ENCODE data around the gene TNFRSF1A. TPM values are rescaled to one million over a fixed set of nuclear protein-coding genes. Genes with fewer than 3 reads are reported as not detected.
"Not testable (repeated sequence)": the region's sequence is repeated elsewhere in the genome, so short reads cannot be mapped to it uniquely, and the experiment has no call there.

The TNFRSF1A gene
- total and polyA plus RNA-seq, 12 donors, result 46.4 to 386 (median 224) TPM

DNA sequence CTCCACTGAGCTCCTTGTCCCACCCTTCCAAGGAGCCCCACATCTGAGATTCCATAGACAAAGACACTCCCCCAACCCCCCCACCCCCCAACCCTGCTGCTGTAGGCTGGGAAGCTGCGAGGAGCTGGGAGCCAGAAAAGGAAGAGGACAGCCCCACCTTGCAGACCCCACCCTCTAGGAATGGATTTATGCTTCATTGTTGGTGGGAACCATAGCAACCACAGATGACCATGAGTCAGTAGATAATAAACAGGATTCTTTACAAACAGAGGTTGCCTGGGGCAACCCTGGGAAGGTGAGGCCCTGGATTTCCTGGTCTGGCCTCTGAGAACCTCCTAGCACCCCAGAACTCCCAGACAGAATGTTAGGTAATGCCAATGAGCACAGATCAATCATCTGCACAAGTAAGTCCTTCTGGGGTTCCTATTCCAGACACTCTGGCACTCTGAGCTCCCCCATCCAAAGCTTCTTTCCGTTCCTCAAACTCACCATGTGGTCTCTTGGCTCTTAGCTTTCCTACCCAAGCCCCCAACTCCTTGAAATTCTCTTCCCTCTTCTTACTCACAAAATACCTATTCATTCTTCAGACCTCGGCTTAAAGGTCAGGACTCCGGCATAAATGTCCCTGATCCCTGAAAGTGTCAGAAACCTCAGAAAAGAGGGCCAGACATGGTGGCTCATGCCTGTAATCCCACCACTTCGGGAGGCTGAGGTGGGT lies 46.6 kb downstream of the TNFRSF1A start:
- Histone ChIP-seq H3K36me3 (replicated peaks in 1 of 2) (no peaks in the 10 kb centered on the region), H3K4me1 (replicated peaks in 1 of 2) (peaks cover 18 to 27% of the 10 kb centered on the region in 2 donors), H3K9me3 (replicated peaks in 1 of 3) (no peaks in the 10 kb centered on the region), H3K4me3 (no peak overlapping the region), H3K27ac (peak overlapping the region; percentile 72 to 85 (median 81)), H3K27me3 (no peaks in the 10 kb centered on the region)
- DNase-seq, result peak in 6 of 7 donors; percentile 53 to 79 (median 58)
- WGBS, 4 donors, result 56 to 64% (median 59%) methylated on average over 4 to 5 of the region's 5 CpGs
- intact Hi-C loops (cut with DNase I), result no loop called here
- TF ChIP-seq, protein P1, sequence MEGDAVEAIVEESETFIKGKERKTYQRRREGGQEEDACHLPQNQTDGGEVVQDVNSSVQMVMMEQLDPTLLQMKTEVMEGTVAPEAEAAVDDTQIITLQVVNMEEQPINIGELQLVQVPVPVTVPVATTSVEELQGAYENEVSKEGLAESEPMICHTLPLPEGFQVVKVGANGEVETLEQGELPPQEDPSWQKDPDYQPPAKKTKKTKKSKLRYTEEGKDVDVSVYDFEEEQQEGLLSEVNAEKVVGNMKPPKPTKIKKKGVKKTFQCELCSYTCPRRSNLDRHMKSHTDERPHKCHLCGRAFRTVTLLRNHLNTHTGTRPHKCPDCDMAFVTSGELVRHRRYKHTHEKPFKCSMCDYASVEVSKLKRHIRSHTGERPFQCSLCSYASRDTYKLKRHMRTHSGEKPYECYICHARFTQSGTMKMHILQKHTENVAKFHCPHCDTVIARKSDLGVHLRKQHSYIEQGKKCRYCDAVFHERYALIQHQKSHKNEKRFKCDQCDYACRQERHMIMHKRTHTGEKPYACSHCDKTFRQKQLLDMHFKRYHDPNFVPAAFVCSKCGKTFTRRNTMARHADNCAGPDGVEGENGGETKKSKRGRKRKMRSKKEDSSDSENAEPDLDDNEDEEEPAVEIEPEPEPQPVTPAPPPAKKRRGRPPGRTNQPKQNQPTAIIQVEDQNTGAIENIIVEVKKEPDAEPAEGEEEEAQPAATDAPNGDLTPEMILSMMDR (IDR thresholded peaks at IDR 0.05), result no peak
- TF ChIP-seq POLR2A (IDR thresholded peaks at IDR 0.05), result no peak

DNA sequence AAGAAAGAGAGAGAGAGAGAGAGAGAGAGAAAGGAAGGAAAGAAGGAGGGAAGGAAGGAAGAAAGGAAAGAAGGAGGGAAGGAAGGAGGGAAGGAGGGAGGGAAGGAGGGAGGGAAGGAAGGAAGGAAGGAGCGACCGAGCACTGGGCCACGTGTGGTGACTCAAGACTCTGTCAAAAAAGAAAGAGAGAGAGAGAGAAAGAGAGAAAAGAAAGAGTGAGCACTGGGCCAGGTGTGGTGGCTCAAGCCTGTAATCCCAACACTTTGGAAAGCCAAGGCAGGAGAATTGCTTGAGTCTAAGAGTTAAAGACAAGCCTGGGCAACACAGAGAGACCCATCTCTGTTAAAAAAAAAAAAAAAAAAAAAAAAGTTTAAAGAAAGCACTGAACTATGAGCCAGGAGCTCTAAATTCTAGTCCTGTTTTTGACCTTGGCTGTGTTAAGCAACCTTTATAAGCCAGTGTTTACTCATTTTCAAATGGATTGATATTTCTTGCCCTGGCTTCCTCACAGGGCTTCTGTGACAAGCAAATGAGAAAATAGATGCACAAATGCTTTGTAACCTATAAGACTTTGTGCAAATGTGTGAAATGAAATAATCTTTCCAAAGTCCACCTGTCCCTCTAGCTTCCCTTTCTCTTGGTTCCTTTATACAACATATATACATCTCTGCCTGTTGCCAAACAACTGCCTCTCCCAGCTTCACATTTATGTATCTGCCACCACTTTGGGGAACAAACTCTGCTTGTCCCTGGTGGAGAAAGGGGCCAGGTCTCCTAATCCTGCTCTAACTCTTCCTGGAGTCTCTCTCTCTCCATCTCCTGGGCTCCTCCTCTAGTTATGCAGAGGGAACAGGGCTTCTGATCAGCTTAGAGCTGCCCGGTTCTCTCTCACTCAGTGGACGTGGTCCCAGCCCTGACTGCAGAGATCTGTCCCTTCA lies 47.5 kb downstream of the TNFRSF1A start:
- peak in 1 of 7 donors; percentile 20 for DNase-seq
- H3K9me3 ChIP-seq (replicated peaks in 1 of 3), result no peaks in the 10 kb centered on the region
- no peaks in the 10 kb centered on the region for H3K27me3 ChIP-seq
- no peaks in the 10 kb centered on the region for H3K36me3 ChIP-seq (replicated peaks in 1 of 2)
- H3K4me3 ChIP-seq, result no peak overlapping the region
- H3K4me1 ChIP-seq (replicated peaks in 1 of 2), result peaks cover 18 to 27% of the 10 kb centered on the region in 2 donors
- WGBS, 4 donors, result 24 to 53% (median 36%) methylated on average over 3 to 5 of the region's 5 CpGs
- intact Hi-C loops (cut with DNase I), result no loop called here
- H3K27ac ChIP-seq, result peak overlapping the region; percentile 72 to 85 (median 81)
- no peak for TF ChIP-seq POLR2A (IDR thresholded peaks at IDR 0.05)
- TF ChIP-seq, protein P1 (IDR thresholded peaks at IDR 0.05), result no peak

DNA sequence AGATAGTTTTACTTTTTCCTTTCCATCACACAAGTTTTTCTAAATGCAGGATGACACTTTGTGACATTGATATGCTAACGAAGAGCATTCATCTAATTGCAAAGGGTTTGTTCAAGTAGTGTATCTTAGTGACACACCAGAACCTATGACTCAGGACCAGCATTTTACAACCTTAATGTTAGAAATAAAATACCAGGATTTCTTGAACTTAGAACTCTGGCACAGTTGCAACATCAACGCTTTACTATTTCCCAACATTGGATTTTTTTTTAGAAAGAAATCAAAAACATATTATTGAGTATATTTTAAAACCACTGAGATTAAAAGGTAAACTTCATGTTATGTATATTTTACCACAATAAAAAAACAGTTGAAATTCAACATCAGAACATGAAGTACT lies 49.3 kb downstream of the TNFRSF1A start:
- peaks cover 18 to 27% of the 10 kb centered on the region in 2 donors for H3K4me1 ChIP-seq (replicated peaks in 1 of 2)
- intact Hi-C loops (cut with DNase I), result no loop called here
- H3K36me3 ChIP-seq (replicated peaks in 1 of 2), result no peaks in the 10 kb centered on the region
- 33 to 48% (median 39%) methylated on average over 2 of the region's 2 CpGs for WGBS, 4 donors
- DNase-seq, result no peak
- no peak overlapping the region for H3K4me3 ChIP-seq
- H3K27ac ChIP-seq, result peak overlapping the region; percentile 22 to 81 (median 42)
- no peaks in the 10 kb centered on the region for H3K9me3 ChIP-seq (replicated peaks in 1 of 3)
- TF ChIP-seq POLR2A (IDR thresholded peaks at IDR 0.05), result no peak
- TF ChIP-seq, protein P1 (IDR thresholded peaks at IDR 0.05), result no peak
- no peaks in the 10 kb centered on the region for H3K27me3 ChIP-seq

DNA sequence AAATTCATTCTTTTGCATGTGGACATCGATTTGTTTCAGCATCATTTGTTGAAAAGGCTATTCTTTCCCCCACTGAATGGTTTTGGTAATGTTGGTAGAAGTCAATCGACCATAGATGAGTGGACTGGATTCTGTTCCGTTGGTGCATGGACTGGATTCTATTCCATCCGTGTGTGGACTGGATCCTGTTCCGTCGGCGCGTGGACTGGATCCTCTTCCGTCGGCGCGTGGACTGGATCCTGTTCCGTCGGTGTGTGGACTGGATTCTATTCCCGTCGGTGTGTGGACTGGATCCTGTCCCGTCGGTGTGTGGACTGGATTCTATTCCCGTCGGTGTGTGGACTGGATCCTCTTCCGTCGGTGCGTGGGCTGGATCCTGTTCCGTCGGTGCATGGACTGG lies 52.0 kb downstream of the TNFRSF1A start:
- WGBS, 4 donors, result 94 to 97% (median 96%) methylated on average over 14 to 18 of the region's 25 CpGs
- peaks cover 15 to 29% of the 10 kb centered on the region in 2 donors for H3K4me1 ChIP-seq (replicated peaks in 1 of 2)
- H3K9me3 ChIP-seq (replicated peaks in 1 of 3); H3K4me3 ChIP-seq; H3K36me3 ChIP-seq (replicated peaks in 1 of 2); H3K27ac ChIP-seq; intact Hi-C loops (cut with DNase I); DNase-seq; H3K27me3 ChIP-seq: not testable (repeated sequence)

DNA sequence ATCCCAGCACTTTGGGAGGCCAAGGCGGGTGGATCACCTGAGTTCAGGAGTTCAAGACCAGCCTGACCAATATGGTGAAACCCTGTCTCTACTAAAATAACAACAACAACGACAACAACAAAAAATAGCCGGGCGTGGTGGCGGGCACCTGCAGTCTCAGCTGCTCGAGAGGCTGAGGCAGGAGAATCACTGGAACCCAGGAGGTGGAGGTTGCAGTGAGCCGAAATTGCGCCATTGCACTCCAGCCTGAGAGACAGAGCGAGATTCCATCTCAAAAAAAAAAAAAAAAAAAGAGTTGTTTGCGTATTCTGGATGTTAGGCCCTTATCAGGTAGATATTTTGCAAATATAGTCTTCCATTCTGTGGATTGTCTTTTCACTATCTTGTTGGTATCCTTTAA lies 52.8 kb downstream of the TNFRSF1A start:
- H3K4me3 ChIP-seq; intact Hi-C loops (cut with DNase I); H3K9me3 ChIP-seq (replicated peaks in 1 of 3); DNase-seq; H3K27me3 ChIP-seq; H3K27ac ChIP-seq; H3K36me3 ChIP-seq (replicated peaks in 1 of 2): not testable (repeated sequence)
- peaks cover 9 to 21% of the 10 kb centered on the region in 2 donors for H3K4me1 ChIP-seq (replicated peaks in 1 of 2)
- WGBS, 4 donors, result 96 to 98% (median 97%) methylated on average over 10 of the region's 10 CpGs

Measured in adrenal gland (tissue), 12 donors.